GM23338 (cell line): Measurements from ENCODE around the gene TAS2R8. TPM values are rescaled to one million over a fixed set of nuclear protein-coding genes. Genes with fewer than 3 reads are reported as not detected.

ENCODE experiments used
- ATAC-seq: fragments of 200-7000 bp; cut with Tn5 transposase; 3 replicates; pipeline ENCODE4 v1.9.1; 2020
- DNase-seq: peaks from one replicate; pipeline ENCODE4 v3.0.0-alpha.2; 2015; ENCODE audit warnings: low spot score
- H2AFZ ChIP-seq: fragments of 200-600 bp; sonication (generic); 2 replicates; pipeline ENCODE4 v1.8.0; 2016; ENCODE audit warnings: antibody characterized with exemption, mild to moderate bottlenecking, moderate library complexity
- H3F3A ChIP-seq: fragments of 200-600 bp; sonication (generic); replicated peaks from 2 replicates; pipeline ENCODE4 v1.8.0; 2017; ENCODE audit warnings: antibody characterized with exemption, mixed run types, low read depth
- H3K27ac ChIP-seq: fragments of 200-600 bp; sonication (generic); 2 replicates; pipeline ENCODE4 v1.6.1; 2016; ENCODE audit warnings: low read depth
- H3K27me3 ChIP-seq: fragments of 200-600 bp; sonication (generic); 2 replicates; pipeline ENCODE4 v1.8.0; 2016; ENCODE audit warnings: mild to moderate bottlenecking, mixed run types, moderate library complexity; ENCODE audit not compliant: insufficient read depth
- H3K36me3 ChIP-seq: fragments of 200-600 bp; sonication (generic); 2 replicates; pipeline ENCODE4 v1.8.0; 2016; ENCODE audit warnings: mild to moderate bottlenecking; ENCODE audit not compliant: insufficient read depth
- H3K4me1 ChIP-seq: fragments of 200-600 bp; sonication (generic); 2 replicates; pipeline ENCODE4 v1.8.0; 2016; ENCODE audit warnings: mild to moderate bottlenecking, moderate library complexity; ENCODE audit not compliant: insufficient read depth
- H3K4me2 ChIP-seq: fragments of 200-600 bp; sonication (generic); 2 replicates; pipeline ENCODE4 v1.7.1; 2017; ENCODE audit warnings: mixed run types
- H3K4me3 ChIP-seq: fragments of 200-600 bp; sonication (generic); 2 replicates; pipeline ENCODE4 v1.6.1; 2016; ENCODE audit warnings: mixed run types
- H3K79me2 ChIP-seq: fragments of 200-600 bp; sonication (generic); replicated peaks from 2 replicates; pipeline ENCODE4 v1.8.0; 2017; ENCODE audit warnings: mild to moderate bottlenecking; ENCODE audit not compliant: insufficient read depth
- H3K9me2 ChIP-seq: fragments of 200-600 bp; sonication (generic); 2 replicates; pipeline ENCODE4 v1.8.0; 2017; ENCODE audit not compliant: insufficient read depth
- H4K20me1 ChIP-seq: fragments of 200-600 bp; sonication (generic); replicated peaks from 2 replicates; pipeline ENCODE4 v1.8.0; 2017; ENCODE audit warnings: mild to moderate bottlenecking; ENCODE audit not compliant: insufficient read depth
- H3K27ac Mint-ChIP-seq: 2 replicates; pipeline ENCODE4 v1.8.0; 2020; ENCODE audit warnings: inconsistent platforms, mild to moderate bottlenecking, moderate library complexity, mixed read lengths
- H3K27me3 Mint-ChIP-seq: 3 replicates; pipeline ENCODE4 v1.8.0; 2022; ENCODE audit warnings: low read depth, mild to moderate bottlenecking, moderate library complexity, mixed read lengths, inconsistent platforms; ENCODE audit not compliant: insufficient read depth, poor library complexity
- H3K36me3 Mint-ChIP-seq: 3 replicates; pipeline ENCODE4 v1.8.0; 2021; ENCODE audit warnings: low read depth, mild to moderate bottlenecking, inconsistent platforms, moderate library complexity, mixed read lengths
- H3K4me1 Mint-ChIP-seq: 3 replicates; pipeline ENCODE4 v1.8.0; 2020; ENCODE audit warnings: mild to moderate bottlenecking, inconsistent platforms, mixed read lengths
- H3K4me3 Mint-ChIP-seq: 3 replicates; pipeline ENCODE4 v1.8.0; 2021; ENCODE audit warnings: moderate library complexity, mild to moderate bottlenecking, inconsistent platforms, mixed read lengths
- H3K9me3 Mint-ChIP-seq: 3 replicates; pipeline ENCODE4 v1.8.0; 2020; ENCODE audit warnings: moderate library complexity, mild to moderate bottlenecking, inconsistent platforms, mixed read lengths
- CREB1 ChIP-seq: fragments of 250-450 bp; sonication (Bioruptor Pico); IDR thresholded peaks from 2 replicates; pipeline ENCODE4 v1.5.0; 2020; ENCODE audit warnings: low read depth, mild to moderate bottlenecking, moderate library complexity
- EZH2phosphoT487 ChIP-seq: fragments of 200-600 bp; sonication (generic); IDR thresholded peaks from one replicate; pipeline ENCODE4 v1.8.1; 2018; ENCODE audit warnings: antibody characterized with exemption; ENCODE audit not compliant: unreplicated experiment
- JUNB ChIP-seq: IDR thresholded peaks from one replicate; pipeline ENCODE4 v1.6.1; 2016; ENCODE audit warnings: antibody characterized with exemption; ENCODE audit not compliant: unreplicated experiment
- NANOG ChIP-seq: IDR thresholded peaks from 2 replicates; pipeline ENCODE4 v1.6.1; 2016; ENCODE audit warnings: antibody characterized with exemption, borderline replicate concordance
- POLR2AphosphoS5 ChIP-seq: IDR thresholded peaks from 2 replicates; pipeline ENCODE4 v1.6.1; 2016; ENCODE audit warnings: antibody characterized with exemption, low read depth
- STAT1 ChIP-seq: IDR thresholded peaks from one replicate; pipeline ENCODE4 v1.6.1; 2016; ENCODE audit warnings: antibody characterized with exemption; ENCODE audit not compliant: unreplicated experiment
- polyA plus RNA-seq: library from polyadenylated mRNA; unstranded; fragments of >200 nt; fragmentation: Nextera tagmentation; extraction: Ambion mirVana; gene quantifications from 2 replicates; pipeline ENCODE4 v1.2.1, GENCODE V29; 2016
- total RNA-seq: library from RNA; depleted of rRNA; stranded (reverse); fragments of >200 nt; shearing (Covaris generic); gene quantifications from 2 replicates; pipeline ENCODE4 v1.2.3, GENCODE V29; 2014
- TF ChIP-seq, protein P1 (sequence below), 2 experiments: fragments of 200-600 bp in 1 of 2; sonication (generic) in 1 of 2; conservative IDR thresholded peaks; 2 replicates each; pipeline versions ENCODE4 v1.5.1 to v1.6.1; 2016 to 2017; ENCODE audit warnings: antibody characterized with exemption in 2 of 2, low read depth in 2 of 2, mild to moderate bottlenecking in 2 of 2, moderate library complexity in 1 of 2
- TF ChIP-seq, protein P2 (sequence below): IDR thresholded peaks from 2 replicates; pipeline ENCODE4 v1.6.1; 2016; ENCODE audit warnings: antibody characterized with exemption

Gene TAS2R8
- total and polyA plus RNA-seq, 2 experiments from 2014 or later: not detected

DNA sequence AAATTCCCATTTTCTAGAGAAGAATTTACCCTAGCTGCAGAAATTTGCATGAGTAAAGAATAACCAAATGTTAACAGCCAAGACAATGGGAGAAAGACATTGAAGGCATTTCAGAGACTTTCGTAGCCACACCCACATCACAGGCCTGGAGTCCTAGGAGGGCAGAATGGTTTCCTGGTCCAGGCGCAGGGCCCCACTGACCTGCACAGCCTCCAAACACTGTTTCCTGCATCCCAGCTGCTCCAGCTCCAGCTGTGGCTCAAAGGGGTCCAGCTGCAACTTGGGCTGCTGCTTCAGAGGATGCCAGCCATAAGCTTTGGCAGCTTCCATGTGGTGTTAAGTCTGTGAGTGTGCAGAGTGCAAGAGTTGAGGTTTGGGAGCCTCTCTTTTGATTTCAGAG is 48.7 kb upstream of the TAS2R8 start:
- no peaks in the 10 kb centered on the region for H3K4me1 ChIP-seq
- H4K20me1 ChIP-seq: no peaks in the 10 kb centered on the region; the same call in 1 of the 2 replicates
- H3F3A ChIP-seq: no peaks in the 10 kb centered on the region
- Mint-ChIP-seq H3K27me3 (peaks cover 2% of the 10 kb centered on the region), H3K27ac (no peak overlapping the region), H3K4me3 (no peak overlapping the region), H3K9me3 (peaks cover 38% of the 10 kb centered on the region), H3K4me1 (no peaks in the 10 kb centered on the region), H3K36me3 (peaks cover 48% of the 10 kb centered on the region)
- H3K27me3 ChIP-seq: no peaks in the 10 kb centered on the region
- TF ChIP-seq JUNB (no peak), POLR2AphosphoS5 (no peak), CREB1 (CRISPR knock-in tag) (no peak), EZH2phosphoT487 (no peak)
- TF ChIP-seq, protein P1, sequence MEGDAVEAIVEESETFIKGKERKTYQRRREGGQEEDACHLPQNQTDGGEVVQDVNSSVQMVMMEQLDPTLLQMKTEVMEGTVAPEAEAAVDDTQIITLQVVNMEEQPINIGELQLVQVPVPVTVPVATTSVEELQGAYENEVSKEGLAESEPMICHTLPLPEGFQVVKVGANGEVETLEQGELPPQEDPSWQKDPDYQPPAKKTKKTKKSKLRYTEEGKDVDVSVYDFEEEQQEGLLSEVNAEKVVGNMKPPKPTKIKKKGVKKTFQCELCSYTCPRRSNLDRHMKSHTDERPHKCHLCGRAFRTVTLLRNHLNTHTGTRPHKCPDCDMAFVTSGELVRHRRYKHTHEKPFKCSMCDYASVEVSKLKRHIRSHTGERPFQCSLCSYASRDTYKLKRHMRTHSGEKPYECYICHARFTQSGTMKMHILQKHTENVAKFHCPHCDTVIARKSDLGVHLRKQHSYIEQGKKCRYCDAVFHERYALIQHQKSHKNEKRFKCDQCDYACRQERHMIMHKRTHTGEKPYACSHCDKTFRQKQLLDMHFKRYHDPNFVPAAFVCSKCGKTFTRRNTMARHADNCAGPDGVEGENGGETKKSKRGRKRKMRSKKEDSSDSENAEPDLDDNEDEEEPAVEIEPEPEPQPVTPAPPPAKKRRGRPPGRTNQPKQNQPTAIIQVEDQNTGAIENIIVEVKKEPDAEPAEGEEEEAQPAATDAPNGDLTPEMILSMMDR (conservative IDR thresholded peaks at IDR 0.05; ENCODE audit: low read depth in 2 of 2): no peak
- H3K9me2 ChIP-seq: peaks cover 8% of the 10 kb centered on the region; the same call in 1 of the 2 replicates
- peaks cover 9% of the 10 kb centered on the region for H3K36me3 ChIP-seq
- no peak overlapping the region for H3K4me3 ChIP-seq
- DNase-seq (no peak), ATAC-seq (no peak)
- H3K4me2 ChIP-seq: no peak overlapping the region
- H2AFZ ChIP-seq: no peak overlapping the region
- no peak overlapping the region for H3K27ac ChIP-seq
- no peaks in the 10 kb centered on the region for H3K79me2 ChIP-seq

DNA sequence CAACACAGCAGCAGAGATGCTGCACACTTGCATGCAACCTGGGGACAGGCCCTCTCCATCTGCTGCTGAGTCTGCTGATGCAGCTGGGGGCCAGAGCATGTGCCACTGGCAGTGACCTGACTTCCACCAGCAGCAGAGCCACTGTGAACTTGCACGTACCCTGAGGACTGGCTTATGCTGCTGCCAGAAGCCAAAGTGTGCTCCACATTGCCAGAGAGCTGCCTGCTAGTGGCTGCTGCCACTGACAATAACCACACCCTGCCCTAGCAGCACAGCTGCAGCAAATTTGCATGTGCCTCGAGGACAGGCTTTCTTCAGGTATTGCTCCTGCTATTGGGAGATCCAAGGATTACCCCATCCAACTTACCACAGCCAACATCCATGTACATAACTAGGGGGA is 46.7 kb upstream of the TAS2R8 start:
- TF ChIP-seq POLR2AphosphoS5: no peak
- no peak for TF ChIP-seq NANOG
- TF ChIP-seq JUNB: no peak
- Mint-ChIP-seq H3K36me3 (peaks cover 40% of the 10 kb centered on the region), H3K4me3 (no peak overlapping the region), H3K27ac (no peak overlapping the region), H3K4me1 (no peaks in the 10 kb centered on the region), H3K27me3 (peaks cover 2% of the 10 kb centered on the region), H3K9me3 (peaks cover 38% of the 10 kb centered on the region)
- H3K79me2 ChIP-seq: no peaks in the 10 kb centered on the region
- H3K4me3 ChIP-seq: no peak overlapping the region
- no peak overlapping the region for H3K4me2 ChIP-seq
- no peaks in the 10 kb centered on the region for H3K4me1 ChIP-seq
- H3F3A ChIP-seq: no peaks in the 10 kb centered on the region
- DNase-seq (no peak), ATAC-seq (no peak)
- peaks cover 11% of the 10 kb centered on the region; the same call in 1 of the 2 replicates for H3K9me2 ChIP-seq
- H3K27me3 ChIP-seq: no peaks in the 10 kb centered on the region
- peaks cover 9% of the 10 kb centered on the region for H3K36me3 ChIP-seq
- H2AFZ ChIP-seq: no peak overlapping the region
- H4K20me1 ChIP-seq: no peaks in the 10 kb centered on the region; the same call in 1 of the 2 replicates
- H3K27ac ChIP-seq: no peak overlapping the region

DNA sequence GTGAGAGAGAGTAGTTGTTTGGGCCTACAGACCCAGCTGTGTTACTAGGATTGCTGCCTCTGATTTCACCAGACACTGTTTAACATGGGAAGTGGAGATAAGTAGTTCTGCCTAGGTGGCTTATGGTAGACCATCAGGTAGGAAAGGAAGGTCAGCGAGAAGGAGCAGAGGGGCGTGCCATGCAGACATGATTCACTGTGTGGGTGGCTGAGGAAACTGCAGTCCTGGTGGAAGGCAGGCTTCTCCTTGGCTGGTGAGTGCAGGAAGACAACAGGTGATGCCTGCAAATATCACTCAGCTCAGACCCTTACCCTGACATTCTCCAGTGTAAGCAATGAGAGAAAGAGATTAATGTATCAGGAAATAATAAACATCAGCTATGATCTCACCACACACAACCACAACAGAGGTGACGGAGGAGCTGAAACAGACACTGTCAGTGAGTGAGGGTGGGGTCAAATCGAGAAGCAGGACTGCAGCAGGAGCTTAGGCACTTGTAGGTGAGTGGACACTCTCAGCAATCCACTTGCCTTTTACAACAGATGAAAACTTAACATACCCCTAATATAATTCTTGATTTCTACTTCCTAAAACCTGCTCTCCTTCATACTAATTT is 44.3 kb upstream of the TAS2R8 start:
- Histone ChIP-seq H3K4me1 (no peaks in the 10 kb centered on the region), H3K79me2 (no peaks in the 10 kb centered on the region), H3F3A (no peaks in the 10 kb centered on the region), H3K4me3 (no peak overlapping the region), H4K20me1 (no peaks in the 10 kb centered on the region; the same call in 1 of the 2 replicates), H3K27ac (no peak overlapping the region), H3K4me2 (no peak overlapping the region), H3K27me3 (no peaks in the 10 kb centered on the region), H2AFZ (no peak overlapping the region), H3K36me3 (peaks cover 5% of the 10 kb centered on the region; the same call in 1 of the 2 replicates), H3K9me2 (peaks cover 16% of the 10 kb centered on the region; the same call in 1 of the 2 replicates)
- no peak overlapping the region for H3K27ac Mint-ChIP-seq
- no peak for DNase-seq
- peaks cover 16% of the 10 kb centered on the region for H3K9me3 Mint-ChIP-seq
- H3K4me3 Mint-ChIP-seq: no peak overlapping the region
- ATAC-seq: no peak
- H3K4me1 Mint-ChIP-seq: no peaks in the 10 kb centered on the region
- H3K36me3 Mint-ChIP-seq: peaks cover 16% of the 10 kb centered on the region
- peaks cover 2% of the 10 kb centered on the region for H3K27me3 Mint-ChIP-seq
- no peak for TF ChIP-seq EZH2phosphoT487
- no peak for TF ChIP-seq CREB1 (CRISPR knock-in tag)
- TF ChIP-seq NANOG: no peak
- TF ChIP-seq, protein P2, sequence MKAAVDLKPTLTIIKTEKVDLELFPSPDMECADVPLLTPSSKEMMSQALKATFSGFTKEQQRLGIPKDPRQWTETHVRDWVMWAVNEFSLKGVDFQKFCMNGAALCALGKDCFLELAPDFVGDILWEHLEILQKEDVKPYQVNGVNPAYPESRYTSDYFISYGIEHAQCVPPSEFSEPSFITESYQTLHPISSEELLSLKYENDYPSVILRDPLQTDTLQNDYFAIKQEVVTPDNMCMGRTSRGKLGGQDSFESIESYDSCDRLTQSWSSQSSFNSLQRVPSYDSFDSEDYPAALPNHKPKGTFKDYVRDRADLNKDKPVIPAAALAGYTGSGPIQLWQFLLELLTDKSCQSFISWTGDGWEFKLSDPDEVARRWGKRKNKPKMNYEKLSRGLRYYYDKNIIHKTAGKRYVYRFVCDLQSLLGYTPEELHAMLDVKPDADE: no peak
- no peak for TF ChIP-seq STAT1
- TF ChIP-seq, protein P1 (conservative IDR thresholded peaks at IDR 0.05; ENCODE audit: low read depth in 2 of 2): no peak
